ENCODE results near the gene PDE6H. TPM values are rescaled to one million over a fixed set of nuclear protein-coding genes. Genes with fewer than 3 reads are reported as not detected.

Gene PDE6H
- total and polyA plus RNA-seq, 2 of the 8 experiments (the other 6 are each of a cell fraction or from before 2014, with no cell fraction given), result not detected

- no peak overlapping the region for H4K91ac ChIP-seq (replicated peaks; ENCODE audit: insufficient read length, low read length)
- no peak overlapping the region for H2BK12ac ChIP-seq (ENCODE audit: low read depth, low read length)
- H3K4ac ChIP-seq (replicated peaks; ENCODE audit: insufficient read length, low read depth, low read length), result no peak overlapping the region
- no peak overlapping the region for H3K27ac ChIP-seq (ENCODE audit: low read depth, low read length)
- no peak overlapping the region for H3K4me2 ChIP-seq (ENCODE audit: insufficient read depth in 1 of 2, low read depth in 2 of 2, low read length in 2 of 2)
- H3K14ac ChIP-seq (ENCODE audit: insufficient read length), result no peak overlapping the region
- no peak overlapping the region for H2BK120ac ChIP-seq (replicated peaks; ENCODE audit: low read depth, low read length)
- peaks cover 0 to 4% (median 0%) of the 10 kb centered on the region in 4 experiments; a peak in 1 of 7 replicates for H3K4me1 ChIP-seq (replicated peaks in 1 of 4; ENCODE audit: control insufficient read depth in 3 of 4, insufficient read depth in 4 of 4, low read length in 3 of 4)
- DNase-seq (ENCODE audit: low read depth in 1 of 2, low spot score in 2 of 2), result no peak
- H2BK15ac ChIP-seq (ENCODE audit: low read length), result no peak overlapping the region
- H4K20me1 ChIP-seq (replicated peaks in 1 of 2; ENCODE audit: control insufficient read depth in 1 of 2, insufficient read depth in 2 of 2, low read length in 2 of 2), result no peaks in the 10 kb centered on the region
- no peak overlapping the region for H2AFZ ChIP-seq (ENCODE audit: low read length)
- no peak overlapping the region for H3K18ac ChIP-seq (ENCODE audit: extremely low read depth, low read length)
- H3K79me2 ChIP-seq (ENCODE audit: control insufficient read depth in 1 of 2, insufficient read depth in 2 of 2, low read length in 2 of 2), result no peaks in the 10 kb centered on the region
- no peak overlapping the region for H3K4me3 ChIP-seq (ENCODE audit: extremely low read depth in 1 of 4, insufficient read depth in 2 of 4, low read depth in 3 of 4, low read length in 4 of 4)
- no peaks in the 10 kb centered on the region for H3K9me3 ChIP-seq (ENCODE audit: insufficient read depth in 2 of 2, low read depth in 1 of 2, low read length in 1 of 2)
- no peak overlapping the region for H4K8ac ChIP-seq (ENCODE audit: extremely low read depth, insufficient read depth, low read length)
- H3K23me2 ChIP-seq (ENCODE audit: low read depth, low read length), result no peaks in the 10 kb centered on the region; the same call in 1 of the 2 replicates
- no peak overlapping the region for H3K23ac ChIP-seq (ENCODE audit: insufficient read length)
- no peak for TF ChIP-seq TCF12 (IDR thresholded peaks at IDR 0.05; ENCODE audit: low read depth, low read length)
- no peak for TF ChIP-seq SIN3A (conservative IDR thresholded peaks at IDR 0.05 in 1 of 2, IDR thresholded peaks at IDR 0.05 in 1 of 2; ENCODE audit: low read depth in 1 of 2, low read length in 2 of 2)
- no peak for TF ChIP-seq CTBP2 (IDR thresholded peaks at IDR 0.05; ENCODE audit: borderline replicate concordance, insufficient read depth, insufficient read length, low read length)
- TF ChIP-seq EZH2 (IDR thresholded peaks at IDR 0.05; ENCODE audit: low read depth, low read length, severe bottlenecking), result no peak
- TF ChIP-seq EP300 (IDR thresholded peaks at IDR 0.05; ENCODE audit: borderline replicate concordance in 1 of 2, low read depth in 2 of 2, low read length in 2 of 2), result no peak
- no peak for TF ChIP-seq KDM5A (IDR thresholded peaks at IDR 0.05; ENCODE audit: low read length)
- no peak for TF ChIP-seq TBP (IDR thresholded peaks at IDR 0.05; ENCODE audit: low read depth, low read length)
- TF ChIP-seq SIX5 (IDR thresholded peaks at IDR 0.05; ENCODE audit: low read depth, low read length), result no peak
- no peak overlapping the region for H2AK5ac ChIP-seq (ENCODE audit: low read depth, low read length)
- 94% methylated on average over 2 of the region's 2 CpGs; no CpG with 5 or more reads in 1 of the 2 experiments for WGBS, 2 experiments (ENCODE audit: extremely low coverage in 1 of 2, insufficient coverage in 1 of 2, insufficient read length in 1 of 2, insufficient replicate concordance in 2 of 2, low coverage in 1 of 2, low lambda C conversion rate in 2 of 2, missing lambda C conversion rate in 1 of 2)
- FAIRE-seq, result no peak
- H3K79me1 ChIP-seq (ENCODE audit: low read depth, low read length), result no peaks in the 10 kb centered on the region
- no peaks in the 10 kb centered on the region for H3K27me3 ChIP-seq (replicated peaks in 1 of 4; ENCODE audit: control insufficient read depth in 3 of 4, extremely low read depth in 1 of 4, insufficient read depth in 3 of 4, low read length in 3 of 4)
- H3K9ac ChIP-seq (replicated peaks in 1 of 4; ENCODE audit: extremely low read depth in 1 of 4, low read depth in 3 of 4, low read length in 3 of 4), result no peak overlapping the region
- no peaks in the 10 kb centered on the region for H3K36me3 ChIP-seq (ENCODE audit: control insufficient read depth in 2 of 4, insufficient read depth in 4 of 4, low read length in 3 of 4)
- no peak overlapping the region for H2BK5ac ChIP-seq (ENCODE audit: low read depth, low read length)
- no peak overlapping the region for H2BK20ac ChIP-seq (ENCODE audit: low read length)
- no peak overlapping the region for H4K5ac ChIP-seq (ENCODE audit: insufficient read length, low read depth, low read length)
- POLR2A ChIA-PET (ENCODE audit: partially characterized antibody), result no interaction called here
- no peak overlapping the region for H3K56ac ChIP-seq (replicated peaks; ENCODE audit: insufficient read length, low read depth, low read length)
- CTCF ChIA-PET (ENCODE audit: partially characterized antibody), result interaction anchor here (2.9 kb wide), 1 partner anchor 9 kb away, joined by 23 read pairs; the partner anchor contains the start of gene ERP27
Measured at GRCh38 chr12:14946162-14946561, 26.7 kb upstream of the PDE6H start.

All from H1 (cell line).